ENCODE results near the gene SDHAF4. TPM values are rescaled to one million over a fixed set of nuclear protein-coding genes. Genes with fewer than 3 reads are reported as not detected.
A peak's percentile ranks its signal among the peaks of the same experiment; 100 is the strongest.
"Not testable (repeated sequence)": the region's sequence is repeated elsewhere in the genome, so short reads cannot be mapped to it uniquely, and the experiment has no call there.

SDHAF4 gene
- total RNA-seq, 3 donors from 2014 or later, result 3.2 to 3.7 (median 3.7) TPM

GRCh38 chr6:70552974-70553373, 13.8 kb upstream of the SDHAF4 start:
- H3K36me3 Mint-ChIP-seq (ENCODE audit: insufficient read depth), result peaks cover 2% of the 10 kb centered on the region
- H3K4me1 Mint-ChIP-seq (ENCODE audit: low read depth), result peaks cover 4% of the 10 kb centered on the region
- H3K4me3 Mint-ChIP-seq, result no peak overlapping the region
- ATAC-seq (no peak), DNase-seq (no peak)
- H3K9me3 Mint-ChIP-seq, result no peaks in the 10 kb centered on the region
- H3K27me3 Mint-ChIP-seq (ENCODE audit: low read depth), result no peaks in the 10 kb centered on the region

GRCh38 chr6:70557998-70558397, 8.7 kb upstream of the SDHAF4 start:
- DNase-seq (no peak), ATAC-seq (peak; percentile 67 to 71)
- no peak overlapping the region for H3K4me3 Mint-ChIP-seq
- peaks cover 3% of the 10 kb centered on the region for H3K36me3 Mint-ChIP-seq (ENCODE audit: insufficient read depth)
- H3K4me1 Mint-ChIP-seq (ENCODE audit: low read depth), result peaks cover 11% of the 10 kb centered on the region
- no peaks in the 10 kb centered on the region for H3K9me3 Mint-ChIP-seq
- H3K27me3 Mint-ChIP-seq (ENCODE audit: low read depth), result no peaks in the 10 kb centered on the region

- peaks cover 22% of the 10 kb centered on the region for H3K4me1 Mint-ChIP-seq (ENCODE audit: low read depth)
- not testable (repeated sequence) for H3K9me3 Mint-ChIP-seq; H3K4me3 Mint-ChIP-seq; ATAC-seq; H3K36me3 Mint-ChIP-seq (ENCODE audit: insufficient read depth); DNase-seq; H3K27me3 Mint-ChIP-seq (ENCODE audit: low read depth)
Observed at GRCh38 chr6:70562401-70562800, 4.3 kb upstream of the SDHAF4 start.

GRCh38 chr6:70563530-70563929, 3.2 kb upstream of the SDHAF4 start:
- DNase-seq (no peak), ATAC-seq (no peak)
- peaks cover 2% of the 10 kb centered on the region for H3K36me3 Mint-ChIP-seq (ENCODE audit: insufficient read depth)
- H3K27me3 Mint-ChIP-seq (ENCODE audit: low read depth), result no peaks in the 10 kb centered on the region
- no peak overlapping the region for H3K4me3 Mint-ChIP-seq
- peaks cover 16% of the 10 kb centered on the region for H3K4me1 Mint-ChIP-seq (ENCODE audit: low read depth)
- H3K9me3 Mint-ChIP-seq, result no peaks in the 10 kb centered on the region

GRCh38 chr6:70574643-70575042, 7.9 kb downstream of the SDHAF4 start:
- ATAC-seq, result no peak
- DNase-seq, result no peak
- Mint-ChIP-seq H3K9me3 (no peaks in the 10 kb centered on the region), H3K36me3 (ENCODE audit: insufficient read depth) (peaks cover 7% of the 10 kb centered on the region), H3K27me3 (ENCODE audit: low read depth) (no peaks in the 10 kb centered on the region), H3K4me1 (ENCODE audit: low read depth) (no peaks in the 10 kb centered on the region), H3K4me3 (no peak overlapping the region)

- Mint-ChIP-seq H3K9me3 (no peaks in the 10 kb centered on the region), H3K4me1 (ENCODE audit: low read depth) (no peaks in the 10 kb centered on the region), H3K36me3 (ENCODE audit: insufficient read depth) (peaks cover 9% of the 10 kb centered on the region), H3K27me3 (ENCODE audit: low read depth) (no peaks in the 10 kb centered on the region), H3K4me3 (no peak overlapping the region)
- DNase-seq (no peak), ATAC-seq (no peak)
Observed at GRCh38 chr6:70575899-70576495, 9.3 kb downstream of the SDHAF4 start.

- peaks cover 30% of the 10 kb centered on the region for H3K36me3 Mint-ChIP-seq (ENCODE audit: insufficient read depth)
- ATAC-seq (no peak), DNase-seq (no peak)
- H3K4me3 Mint-ChIP-seq, result no peak overlapping the region
- no peaks in the 10 kb centered on the region for H3K4me1 Mint-ChIP-seq (ENCODE audit: low read depth)
- no peaks in the 10 kb centered on the region for H3K9me3 Mint-ChIP-seq
- H3K27me3 Mint-ChIP-seq (ENCODE audit: low read depth), result no peaks in the 10 kb centered on the region
Observed at GRCh38 chr6:70586114-70586513, 19.4 kb downstream of the SDHAF4 start.

GRCh38 chr6:70590400-70590799, 23.7 kb downstream of the SDHAF4 start:
- H3K9me3 Mint-ChIP-seq, result peaks cover 6% of the 10 kb centered on the region
- H3K27me3 Mint-ChIP-seq (ENCODE audit: low read depth), result no peaks in the 10 kb centered on the region
- H3K36me3 Mint-ChIP-seq (ENCODE audit: insufficient read depth), result peaks cover 9% of the 10 kb centered on the region
- DNase-seq (no peak), ATAC-seq (no peak)
- no peak overlapping the region for H3K4me3 Mint-ChIP-seq
- no peaks in the 10 kb centered on the region for H3K4me1 Mint-ChIP-seq (ENCODE audit: low read depth)

GRCh38 chr6:70592391-70593117, 25.8 kb downstream of the SDHAF4 start:
- DNase-seq (no peak), ATAC-seq (no peak)
- Mint-ChIP-seq H3K9me3 (peaks cover 6% of the 10 kb centered on the region), H3K4me3 (no peak overlapping the region), H3K4me1 (ENCODE audit: low read depth) (no peaks in the 10 kb centered on the region), H3K36me3 (ENCODE audit: insufficient read depth) (peaks cover 3% of the 10 kb centered on the region), H3K27me3 (ENCODE audit: low read depth) (no peaks in the 10 kb centered on the region)

- peaks cover 3% of the 10 kb centered on the region for H3K36me3 Mint-ChIP-seq (ENCODE audit: insufficient read depth)
- H3K4me1 Mint-ChIP-seq (ENCODE audit: low read depth), result no peaks in the 10 kb centered on the region
- peaks cover 6% of the 10 kb centered on the region for H3K9me3 Mint-ChIP-seq
- DNase-seq (no peak), ATAC-seq (no peak)
- H3K4me3 Mint-ChIP-seq, result no peak overlapping the region
- no peaks in the 10 kb centered on the region for H3K27me3 Mint-ChIP-seq (ENCODE audit: low read depth)
Observed at GRCh38 chr6:70593118-70593486, 26.4 kb downstream of the SDHAF4 start.

- DNase-seq, result no peak
- Mint-ChIP-seq H3K4me1 (ENCODE audit: low read depth) (peaks cover 7% of the 10 kb centered on the region), H3K4me3 (no peak overlapping the region), H3K36me3 (ENCODE audit: insufficient read depth) (peaks cover 3% of the 10 kb centered on the region), H3K27me3 (ENCODE audit: low read depth) (peaks cover 5% of the 10 kb centered on the region), H3K9me3 (peaks cover 8% of the 10 kb centered on the region)
- peak in 1 of 2 donors; percentile 18 for ATAC-seq
Observed at GRCh38 chr6:70599187-70599586, 32.5 kb downstream of the SDHAF4 start.

- ATAC-seq, result no peak
- Mint-ChIP-seq H3K4me3 (no peak overlapping the region), H3K27me3 (ENCODE audit: low read depth) (peaks cover 5% of the 10 kb centered on the region), H3K36me3 (ENCODE audit: insufficient read depth) (peaks cover 8% of the 10 kb centered on the region), H3K4me1 (ENCODE audit: low read depth) (peaks cover 7% of the 10 kb centered on the region), H3K9me3 (peaks cover 14% of the 10 kb centered on the region)
- no peak for DNase-seq
Observed at GRCh38 chr6:70601014-70601413, 34.3 kb downstream of the SDHAF4 start.

- no peak for DNase-seq
- peaks cover 10% of the 10 kb centered on the region for H3K36me3 Mint-ChIP-seq (ENCODE audit: insufficient read depth)
- H3K4me3 Mint-ChIP-seq, result no peak overlapping the region
- H3K9me3 Mint-ChIP-seq, result peaks cover 17% of the 10 kb centered on the region
- peaks cover 6% of the 10 kb centered on the region for H3K27me3 Mint-ChIP-seq (ENCODE audit: low read depth)
- no peak for ATAC-seq
- H3K4me1 Mint-ChIP-seq (ENCODE audit: low read depth), result peaks cover 8% of the 10 kb centered on the region
Observed at GRCh38 chr6:70604254-70604653, 37.5 kb downstream of the SDHAF4 start.

- not testable (repeated sequence) for H3K4me3 Mint-ChIP-seq; H3K36me3 Mint-ChIP-seq (ENCODE audit: insufficient read depth); H3K4me1 Mint-ChIP-seq (ENCODE audit: low read depth); ATAC-seq; H3K27me3 Mint-ChIP-seq (ENCODE audit: low read depth); DNase-seq
- peaks cover 17% of the 10 kb centered on the region for H3K9me3 Mint-ChIP-seq
Observed at GRCh38 chr6:70607371-70607770, 40.6 kb downstream of the SDHAF4 start.

GRCh38 chr6:70609181-70609580, 42.5 kb downstream of the SDHAF4 start:
- H3K9me3 Mint-ChIP-seq, result peaks cover 11% of the 10 kb centered on the region
- not testable (repeated sequence) for H3K27me3 Mint-ChIP-seq (ENCODE audit: low read depth); H3K36me3 Mint-ChIP-seq (ENCODE audit: insufficient read depth)

More at GRCh38 chr6:70609181-70609580, 42.5 kb downstream of the SDHAF4 start:
- not testable (repeated sequence) for ATAC-seq; DNase-seq; H3K4me1 Mint-ChIP-seq (ENCODE audit: low read depth); H3K4me3 Mint-ChIP-seq
